Nephron (organoid): ENCODE measurements around the gene CCNY.

Experiments
- H3K27ac Mint-ChIP-seq, 3 experiments: 2 replicates each; pipeline ENCODE4 v1.8.0; 2020; ENCODE audit warnings: mixed read lengths in 3 of 3, mild to moderate bottlenecking in 2 of 3, moderate library complexity in 1 of 3
- H3K27me3 Mint-ChIP-seq: 2 replicates; pipeline ENCODE4 v1.8.0; 2021; ENCODE audit warnings: low read depth, mild to moderate bottlenecking, moderate library complexity, mixed read lengths
- H3K36me3 Mint-ChIP-seq: 2 replicates; pipeline ENCODE4 v1.8.0; 2020; ENCODE audit warnings: low read depth, mixed read lengths
- H3K4me1 Mint-ChIP-seq: 2 replicates; pipeline ENCODE4 v1.8.0; 2020; ENCODE audit warnings: mixed read lengths
- H3K4me3 Mint-ChIP-seq, 3 experiments: 2 replicates each; pipeline ENCODE4 v1.8.0; 2020; ENCODE audit warnings: mild to moderate bottlenecking in 3 of 3, mixed read lengths in 3 of 3, moderate library complexity in 2 of 3
- H3K9me3 Mint-ChIP-seq: 2 replicates; pipeline ENCODE4 v1.8.0; 2020; ENCODE audit warnings: mixed read lengths
- TF ChIP-seq, protein P1 (sequence below), 3 experiments: fragments of 200-600 bp; sonication (generic); IDR thresholded peaks; one replicate each; pipeline ENCODE4 v1.5.0; 2021; ENCODE audit warnings: antibody characterized with exemption in 3 of 3; ENCODE audit not compliant: unreplicated experiment in 3 of 3

The CCNY gene

DNA sequence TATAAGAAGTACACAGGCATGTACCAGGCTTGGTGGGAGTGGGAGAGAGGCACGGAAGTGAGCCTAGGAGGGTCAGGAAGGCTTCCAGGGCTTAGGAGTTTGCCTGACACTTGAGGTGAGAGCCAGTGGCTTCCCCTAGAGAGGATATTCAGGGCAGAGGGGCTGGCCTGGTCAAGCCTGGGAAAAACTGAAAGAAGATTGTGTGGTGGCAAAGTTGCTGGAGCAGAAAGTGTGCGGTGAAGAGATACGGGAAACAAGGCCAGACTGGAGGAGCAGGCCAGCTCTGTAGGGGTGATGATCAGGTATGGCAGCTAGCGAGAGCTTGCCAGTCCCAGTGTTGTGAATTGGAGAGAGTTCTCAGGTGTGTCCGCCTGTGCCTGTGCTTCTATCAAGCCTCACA lies 129.9 kb downstream of the CCNY start:
- H3K36me3 Mint-ChIP-seq, result no peaks in the 10 kb centered on the region
- no peaks in the 10 kb centered on the region for H3K27me3 Mint-ChIP-seq
- peaks cover 38% of the 10 kb centered on the region for H3K4me1 Mint-ChIP-seq
- no peaks in the 10 kb centered on the region for H3K9me3 Mint-ChIP-seq
- TF ChIP-seq, protein P1, sequence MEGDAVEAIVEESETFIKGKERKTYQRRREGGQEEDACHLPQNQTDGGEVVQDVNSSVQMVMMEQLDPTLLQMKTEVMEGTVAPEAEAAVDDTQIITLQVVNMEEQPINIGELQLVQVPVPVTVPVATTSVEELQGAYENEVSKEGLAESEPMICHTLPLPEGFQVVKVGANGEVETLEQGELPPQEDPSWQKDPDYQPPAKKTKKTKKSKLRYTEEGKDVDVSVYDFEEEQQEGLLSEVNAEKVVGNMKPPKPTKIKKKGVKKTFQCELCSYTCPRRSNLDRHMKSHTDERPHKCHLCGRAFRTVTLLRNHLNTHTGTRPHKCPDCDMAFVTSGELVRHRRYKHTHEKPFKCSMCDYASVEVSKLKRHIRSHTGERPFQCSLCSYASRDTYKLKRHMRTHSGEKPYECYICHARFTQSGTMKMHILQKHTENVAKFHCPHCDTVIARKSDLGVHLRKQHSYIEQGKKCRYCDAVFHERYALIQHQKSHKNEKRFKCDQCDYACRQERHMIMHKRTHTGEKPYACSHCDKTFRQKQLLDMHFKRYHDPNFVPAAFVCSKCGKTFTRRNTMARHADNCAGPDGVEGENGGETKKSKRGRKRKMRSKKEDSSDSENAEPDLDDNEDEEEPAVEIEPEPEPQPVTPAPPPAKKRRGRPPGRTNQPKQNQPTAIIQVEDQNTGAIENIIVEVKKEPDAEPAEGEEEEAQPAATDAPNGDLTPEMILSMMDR (IDR thresholded peaks at IDR 0.05; ENCODE audit: unreplicated experiment in 3 of 3), result no peak
- H3K27ac Mint-ChIP-seq, result no peak overlapping the region
- no peak overlapping the region for H3K4me3 Mint-ChIP-seq

DNA sequence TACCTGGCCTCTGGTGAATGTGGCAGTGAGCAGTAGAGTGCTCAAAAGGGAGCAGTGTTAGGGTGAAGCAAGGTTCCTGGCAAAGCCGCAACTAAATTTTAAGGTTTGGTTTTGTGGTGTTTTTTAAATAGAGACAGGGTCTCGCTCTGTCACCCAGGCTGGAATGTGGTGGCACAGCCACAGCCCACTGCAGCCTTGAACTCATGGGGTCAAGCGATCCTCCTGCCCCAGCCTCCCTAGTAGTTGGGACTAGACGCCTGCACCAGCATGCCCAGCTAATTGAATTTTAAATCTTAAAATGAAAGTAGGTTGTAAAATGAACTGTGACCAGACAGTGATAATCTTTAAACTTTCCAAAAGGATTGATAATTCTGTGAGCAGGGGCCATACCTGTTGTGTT lies 130.4 kb downstream of the CCNY start:
- TF ChIP-seq, protein P1 (IDR thresholded peaks at IDR 0.05; ENCODE audit: unreplicated experiment in 3 of 3), result no peak
- no peaks in the 10 kb centered on the region for H3K27me3 Mint-ChIP-seq
- no peaks in the 10 kb centered on the region for H3K36me3 Mint-ChIP-seq
- no peaks in the 10 kb centered on the region for H3K9me3 Mint-ChIP-seq
- peaks cover 41% of the 10 kb centered on the region for H3K4me1 Mint-ChIP-seq
- no peak overlapping the region for H3K4me3 Mint-ChIP-seq
- no peak overlapping the region for H3K27ac Mint-ChIP-seq

DNA sequence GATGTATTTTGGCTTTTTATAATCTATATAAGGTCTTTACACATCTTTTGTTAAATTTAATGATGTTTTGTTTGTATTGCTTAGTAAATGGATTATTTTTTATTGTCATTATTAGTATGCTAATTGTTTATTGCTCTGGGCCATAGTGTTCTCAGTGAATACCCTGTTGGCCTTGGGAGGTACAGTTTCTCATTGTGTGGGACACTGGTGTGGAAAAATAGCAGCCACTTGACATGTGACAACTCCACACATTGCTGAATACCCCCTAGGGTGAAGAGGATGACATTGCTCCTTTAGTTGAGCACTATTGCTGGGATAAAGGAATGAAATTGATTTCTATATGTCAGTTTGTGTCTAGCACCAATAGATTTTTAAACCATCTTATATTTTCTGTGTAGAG lies 130.9 kb downstream of the CCNY start:
- Mint-ChIP-seq H3K27ac (no peak overlapping the region), H3K36me3 (no peaks in the 10 kb centered on the region), H3K4me3 (no peak overlapping the region), H3K27me3 (no peaks in the 10 kb centered on the region), H3K9me3 (no peaks in the 10 kb centered on the region), H3K4me1 (peaks cover 42% of the 10 kb centered on the region)
- TF ChIP-seq, protein P1 (IDR thresholded peaks at IDR 0.05; ENCODE audit: unreplicated experiment in 3 of 3), result no peak

DNA sequence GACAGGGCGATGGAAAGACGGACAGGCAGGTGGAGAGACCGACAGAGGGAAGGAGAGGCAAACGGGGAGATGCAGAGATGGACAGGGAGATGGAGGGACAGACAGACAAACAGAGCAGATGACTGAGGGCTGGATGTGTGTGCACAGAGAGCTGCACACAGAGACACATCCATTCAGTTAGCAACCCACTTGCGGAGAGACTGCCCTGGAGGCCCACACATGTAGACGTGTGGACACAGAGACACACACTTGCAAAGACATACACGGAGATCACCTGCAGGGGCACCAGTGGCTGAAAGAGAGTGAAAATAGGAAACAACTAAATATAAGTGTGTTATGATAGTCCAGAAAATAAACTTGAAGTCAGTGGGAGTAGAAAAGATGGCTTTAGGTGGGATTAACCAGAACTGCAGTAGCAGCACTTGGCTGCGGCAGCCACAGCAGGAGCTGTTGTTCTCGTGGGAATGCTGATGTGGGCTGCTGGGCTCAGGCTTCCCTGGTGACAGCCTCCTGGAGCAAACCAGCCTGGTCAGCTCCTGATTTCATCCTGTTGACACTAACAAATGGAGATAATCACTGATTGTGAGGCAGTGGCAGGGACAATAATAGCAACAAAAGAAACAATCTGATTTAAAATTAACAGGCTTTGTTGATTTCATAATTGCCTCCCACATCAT lies 134.1 kb downstream of the CCNY start:
- H3K4me1 Mint-ChIP-seq, result peaks cover 53% of the 10 kb centered on the region
- TF ChIP-seq, protein P1 (IDR thresholded peaks at IDR 0.05; ENCODE audit: unreplicated experiment in 3 of 3), result no peak
- H3K27me3 Mint-ChIP-seq, result no peaks in the 10 kb centered on the region
- H3K9me3 Mint-ChIP-seq, result peaks cover 4% of the 10 kb centered on the region
- H3K36me3 Mint-ChIP-seq, result peaks cover 8% of the 10 kb centered on the region
- H3K27ac Mint-ChIP-seq, result peak overlapping the region; percentile 2 to 16 (median 13)
- no peak overlapping the region for H3K4me3 Mint-ChIP-seq

DNA sequence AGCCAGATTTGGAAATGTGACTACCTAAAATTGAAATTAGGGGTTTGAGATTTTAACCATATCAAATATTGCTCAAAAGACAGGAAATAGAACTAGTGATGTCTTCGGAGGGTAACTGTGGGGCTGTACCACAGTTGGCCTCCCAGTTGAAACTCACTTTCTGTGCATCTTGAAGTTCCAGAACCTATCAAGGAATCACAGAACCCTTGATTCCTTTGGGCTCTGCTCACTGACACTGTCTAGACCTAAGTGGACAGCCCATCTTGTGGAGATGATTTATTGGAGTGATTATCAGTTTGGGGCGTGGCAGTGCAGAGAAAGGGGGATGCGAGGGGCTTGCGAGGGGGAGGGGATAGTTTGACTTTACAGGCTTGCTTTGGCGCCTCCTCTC lies 134.6 kb downstream of the CCNY start:
- H3K36me3 Mint-ChIP-seq, result peaks cover 8% of the 10 kb centered on the region
- H3K4me1 Mint-ChIP-seq, result peaks cover 53% of the 10 kb centered on the region

More for the DNA sequence above, 134.6 kb downstream of the CCNY start:
- H3K27me3 Mint-ChIP-seq, result no peaks in the 10 kb centered on the region
- TF ChIP-seq, protein P1 (IDR thresholded peaks at IDR 0.05; ENCODE audit: unreplicated experiment in 3 of 3), result no peak
- H3K9me3 Mint-ChIP-seq, result peaks cover 4% of the 10 kb centered on the region
- no peak overlapping the region for H3K4me3 Mint-ChIP-seq
- H3K27ac Mint-ChIP-seq, result peak overlapping the region in 2 of 3 experiments; percentile 13 to 37
